Heart left ventricle (tissue), 13 donors: ENCODE data around the gene LIN37.

Source experiments
- POLR2A ChIP-seq, 2 donors: fragments of 450-650 bp; IDR thresholded peaks; one replicate each; pipeline ENCODE4 v1.6.1; 2017; ENCODE audit warnings: antibody characterized with exemption in 2 of 2, mild to moderate bottlenecking in 2 of 2, moderate library complexity in 2 of 2
- TF ChIP-seq, protein P1 (sequence below), 12 donors: fragments of 200-600 bp; sonication (generic) in 4 of 12; IDR thresholded peaks; one replicate each; pipeline versions ENCODE4 v1.5.0 to v1.8.0; 2018 to 2022; ENCODE audit warnings: antibody characterized with exemption in 12 of 12, mild to moderate bottlenecking in 5 of 12
- donor health status: ischemic (EF 13 %, LVEDD 7.1; RV severe dilation, severe dysfunction).
- donor health status: DM: no; HTN: yes; CAD: no.
- donor health status: DM: no; HTN: no; CAD: no.
- donor health status: ischemic (EF 25% LVEDD 6.9; RV normal size, moderate dysfunction).
- donor health status: ischemic (EF 25% LVEDD 5.7; RV mildly dilated, moderate dysfunction).
- donor health status: ischemic (EF 35%, LVEDD 5.7; RV mildly dilated, moderate dysfunction).
- donor health status: nonischemic (EF 11% LVEDD 7.7; RV severe dilation, severe dysfunction).
- donor health status: DM: yes; HTN: yes; CAD: no.
- donor health status: PGD.
- donor health status: ischemic (EF 29% LVEDD 5.4; RV normal size, mild dysfunction).
- donor health status: nonischemic (EF 23%, LVEDD 6.1; RV moderate dilation, normal function).

DNA sequence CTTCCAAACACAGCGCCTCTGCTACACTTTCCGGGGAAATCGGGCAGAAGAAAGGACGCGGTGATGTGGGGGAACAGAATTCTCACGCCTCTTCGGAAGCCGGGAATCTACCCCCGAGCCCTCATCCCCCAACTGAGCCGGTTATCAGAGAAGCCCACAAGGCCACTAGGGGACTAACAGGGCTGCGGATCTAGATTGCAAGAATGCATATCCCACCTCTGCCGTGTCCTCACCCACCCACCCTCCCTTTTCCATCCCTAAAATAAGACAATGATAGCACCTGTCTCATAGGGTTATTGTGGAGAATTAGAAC lies 7.2 kb upstream of the LIN37 start:
- TF ChIP-seq, protein P1, sequence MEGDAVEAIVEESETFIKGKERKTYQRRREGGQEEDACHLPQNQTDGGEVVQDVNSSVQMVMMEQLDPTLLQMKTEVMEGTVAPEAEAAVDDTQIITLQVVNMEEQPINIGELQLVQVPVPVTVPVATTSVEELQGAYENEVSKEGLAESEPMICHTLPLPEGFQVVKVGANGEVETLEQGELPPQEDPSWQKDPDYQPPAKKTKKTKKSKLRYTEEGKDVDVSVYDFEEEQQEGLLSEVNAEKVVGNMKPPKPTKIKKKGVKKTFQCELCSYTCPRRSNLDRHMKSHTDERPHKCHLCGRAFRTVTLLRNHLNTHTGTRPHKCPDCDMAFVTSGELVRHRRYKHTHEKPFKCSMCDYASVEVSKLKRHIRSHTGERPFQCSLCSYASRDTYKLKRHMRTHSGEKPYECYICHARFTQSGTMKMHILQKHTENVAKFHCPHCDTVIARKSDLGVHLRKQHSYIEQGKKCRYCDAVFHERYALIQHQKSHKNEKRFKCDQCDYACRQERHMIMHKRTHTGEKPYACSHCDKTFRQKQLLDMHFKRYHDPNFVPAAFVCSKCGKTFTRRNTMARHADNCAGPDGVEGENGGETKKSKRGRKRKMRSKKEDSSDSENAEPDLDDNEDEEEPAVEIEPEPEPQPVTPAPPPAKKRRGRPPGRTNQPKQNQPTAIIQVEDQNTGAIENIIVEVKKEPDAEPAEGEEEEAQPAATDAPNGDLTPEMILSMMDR (IDR thresholded peaks at IDR 0.05), result no peak
- TF ChIP-seq POLR2A (IDR thresholded peaks at IDR 0.05), result no peak
